Tibial nerve (tissue), 4 donors: Measurements from ENCODE around the gene SLC9B2. TPM values are rescaled to one million over a fixed set of nuclear protein-coding genes. Genes with fewer than 3 reads are reported as not detected.

ENCODE experiments used
- DNase-seq, 2 donors: peaks; one replicate each; pipeline ENCODE4 v3.0.0-alpha.2; 2019; ENCODE audit warnings: low spot score in 2 of 2
- H3K27ac ChIP-seq, 4 donors: fragments of 200-600 bp; sonication (generic) in 3 of 4; one replicate each; pipeline ENCODE4 v1.5.1; 2017 to 2019; ENCODE audit warnings: mild to moderate bottlenecking in 1 of 4
- H3K27me3 ChIP-seq, 2 donors: fragments of 200-600 bp; sonication (generic) in 1 of 2; one replicate each; pipeline versions ENCODE4 v1.5.1 to v1.6.0; 2017 to 2019
- H3K36me3 ChIP-seq, 3 donors: fragments of 200-600 bp; sonication (generic); one replicate each; pipeline ENCODE4 v1.5.1; 2018 to 2019
- H3K4me1 ChIP-seq, 4 donors: fragments of 200-600 bp; sonication (generic) in 3 of 4; one replicate each; pipeline ENCODE4 v1.5.1; 2017 to 2019
- H3K4me3 ChIP-seq, 4 donors: fragments of 200-600 bp; sonication (generic) in 3 of 4; one replicate each; pipeline ENCODE4 v1.5.1; 2017 to 2019; ENCODE audit warnings: mild to moderate bottlenecking in 1 of 4, moderate library complexity in 1 of 4
- H3K9me3 ChIP-seq, 4 donors: fragments of 200-600 bp; sonication (generic) in 3 of 4; one replicate each; pipeline ENCODE4 v1.5.1; 2017 to 2019
- EP300 ChIP-seq, 2 donors: sonication (generic); formaldehyde crosslinking; IDR thresholded peaks; one replicate each; pipeline ENCODE4 v1.6.1; 2017; ENCODE audit warnings: antibody characterized with exemption in 2 of 2, mild to moderate bottlenecking in 1 of 2
- POLR2A ChIP-seq, 2 donors: fragments of 450-650 bp; IDR thresholded peaks; one replicate each; pipeline ENCODE4 v1.6.1; 2017; ENCODE audit warnings: antibody characterized with exemption in 2 of 2, mild to moderate bottlenecking in 2 of 2, moderate library complexity in 2 of 2
- WGBS, 2 donors: methylation state at CpG; one replicate each; pipeline ENCODE4 v1.1.5; 2018; 5-methylcytosine and 5-hydroxymethylcytosine counted together
- total RNA-seq, 4 donors: library from RNA; depleted of rRNA; stranded (reverse); fragments of >200 nt; gene quantifications; one replicate each; pipeline ENCODE4 v1.1.0, GENCODE V29; 2016
- TF ChIP-seq, protein P1 (sequence below), 5 experiments: fragments of 200-600 bp in 3 of 5; fragments of 450-650 bp in 2 of 5; sonication (generic) in 3 of 5; IDR thresholded peaks; one replicate each; pipeline ENCODE4 v1.5.1; 2016 to 2019; ENCODE audit warnings: antibody characterized with exemption in 5 of 5, mild to moderate bottlenecking in 3 of 5, moderate library complexity in 2 of 5

SLC9B2 gene
- total RNA-seq, 4 donors from 2014 or later: 13.1 to 29.4 (median 22.2) TPM

DNA sequence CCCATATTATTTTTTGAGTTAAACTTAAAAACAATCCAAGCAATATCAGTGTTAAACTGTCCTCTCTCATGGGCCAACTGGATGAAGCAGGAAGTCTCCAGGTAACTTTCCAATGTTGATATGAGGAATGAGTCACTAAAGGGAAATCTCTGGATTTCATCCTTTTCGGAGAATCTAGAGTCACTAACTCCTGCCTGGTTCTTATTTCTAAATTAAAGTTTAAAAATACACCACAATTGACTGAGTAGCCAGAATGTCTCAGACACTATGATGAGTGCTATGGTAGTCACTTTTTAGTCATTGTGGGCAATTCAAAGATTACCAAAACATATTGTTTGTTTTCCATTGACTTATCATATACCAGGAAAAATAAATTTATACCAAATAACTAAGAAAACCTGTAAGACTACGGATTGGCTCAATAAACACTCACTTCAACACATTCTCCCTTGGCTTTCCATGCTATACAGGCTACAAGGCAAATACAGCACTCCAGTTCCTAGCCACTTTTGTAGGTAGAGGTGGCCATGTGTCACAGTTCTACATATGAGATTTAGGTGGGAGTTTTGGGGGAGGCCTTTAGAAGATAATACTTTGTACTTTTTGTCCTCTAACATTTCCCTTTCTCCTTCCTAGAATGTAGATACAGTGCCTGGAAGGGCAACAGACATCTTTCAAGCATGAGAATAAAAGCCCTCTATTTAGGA, 8.6 kb downstream of the SLC9B2 start:
- no peak for DNase-seq
- no peaks in the 10 kb centered on the region for H3K4me1 ChIP-seq
- WGBS, 2 donors: 89 to 94% methylated on average over 2 of the region's 2 CpGs
- peaks cover 0 to 4% (median 0%) of the 10 kb centered on the region in 3 donors for H3K36me3 ChIP-seq
- H3K27ac ChIP-seq: no peak overlapping the region
- no peaks in the 10 kb centered on the region for H3K27me3 ChIP-seq
- TF ChIP-seq EP300 (IDR thresholded peaks at IDR 0.05) (no peak), POLR2A (IDR thresholded peaks at IDR 0.05) (no peak)
- TF ChIP-seq, protein P1, sequence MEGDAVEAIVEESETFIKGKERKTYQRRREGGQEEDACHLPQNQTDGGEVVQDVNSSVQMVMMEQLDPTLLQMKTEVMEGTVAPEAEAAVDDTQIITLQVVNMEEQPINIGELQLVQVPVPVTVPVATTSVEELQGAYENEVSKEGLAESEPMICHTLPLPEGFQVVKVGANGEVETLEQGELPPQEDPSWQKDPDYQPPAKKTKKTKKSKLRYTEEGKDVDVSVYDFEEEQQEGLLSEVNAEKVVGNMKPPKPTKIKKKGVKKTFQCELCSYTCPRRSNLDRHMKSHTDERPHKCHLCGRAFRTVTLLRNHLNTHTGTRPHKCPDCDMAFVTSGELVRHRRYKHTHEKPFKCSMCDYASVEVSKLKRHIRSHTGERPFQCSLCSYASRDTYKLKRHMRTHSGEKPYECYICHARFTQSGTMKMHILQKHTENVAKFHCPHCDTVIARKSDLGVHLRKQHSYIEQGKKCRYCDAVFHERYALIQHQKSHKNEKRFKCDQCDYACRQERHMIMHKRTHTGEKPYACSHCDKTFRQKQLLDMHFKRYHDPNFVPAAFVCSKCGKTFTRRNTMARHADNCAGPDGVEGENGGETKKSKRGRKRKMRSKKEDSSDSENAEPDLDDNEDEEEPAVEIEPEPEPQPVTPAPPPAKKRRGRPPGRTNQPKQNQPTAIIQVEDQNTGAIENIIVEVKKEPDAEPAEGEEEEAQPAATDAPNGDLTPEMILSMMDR (IDR thresholded peaks at IDR 0.05): no peak
- no peak overlapping the region for H3K4me3 ChIP-seq
- H3K9me3 ChIP-seq: no peaks in the 10 kb centered on the region

DNA sequence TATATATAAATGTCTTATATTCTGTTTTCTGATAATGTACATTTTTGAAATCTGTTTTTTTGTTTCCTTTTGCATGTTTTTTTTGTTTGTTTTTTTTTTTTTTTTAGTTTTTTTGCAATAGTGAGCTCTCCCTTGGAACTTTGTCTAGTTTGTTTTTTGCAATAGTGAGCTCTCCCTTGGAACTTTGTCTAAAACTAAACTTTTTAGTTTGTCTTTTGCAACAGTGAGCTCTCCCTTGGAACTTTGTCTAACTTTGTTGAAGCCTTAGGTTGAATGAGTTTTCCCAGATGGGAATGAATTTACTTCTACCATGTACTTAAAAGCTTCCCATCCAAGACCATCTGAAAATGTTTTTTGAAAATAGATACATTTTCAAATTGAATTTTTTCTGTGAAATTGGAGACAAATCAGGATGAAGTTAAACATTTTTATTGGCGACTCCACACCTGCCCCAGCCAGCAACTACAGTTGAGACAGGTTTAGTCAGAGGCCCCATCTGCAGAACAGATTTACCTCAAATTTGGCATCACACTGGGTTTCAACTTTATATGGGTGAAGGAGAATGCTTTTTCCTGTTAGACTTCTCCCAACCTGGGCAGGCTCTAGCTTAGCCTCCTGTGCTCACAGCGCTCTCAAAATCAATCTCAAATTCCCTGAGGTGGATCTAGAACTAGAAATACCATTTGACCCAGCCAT, 16.0 kb downstream of the SLC9B2 start:
- DNase-seq: no peak
- Histone ChIP-seq H3K36me3 (peaks cover 0 to 10% (median 0%) of the 10 kb centered on the region in 3 donors), H3K27ac (no peak overlapping the region), H3K27me3 (no peaks in the 10 kb centered on the region), H3K4me3 (no peak overlapping the region), H3K4me1 (no peaks in the 10 kb centered on the region), H3K9me3 (no peaks in the 10 kb centered on the region)
- TF ChIP-seq EP300 (IDR thresholded peaks at IDR 0.05) (no peak), POLR2A (IDR thresholded peaks at IDR 0.05) (no peak)
- TF ChIP-seq, protein P1 (IDR thresholded peaks at IDR 0.05): no peak
- WGBS, 2 donors: 92 to 99% methylated on average over 2 of the region's 2 CpGs

DNA sequence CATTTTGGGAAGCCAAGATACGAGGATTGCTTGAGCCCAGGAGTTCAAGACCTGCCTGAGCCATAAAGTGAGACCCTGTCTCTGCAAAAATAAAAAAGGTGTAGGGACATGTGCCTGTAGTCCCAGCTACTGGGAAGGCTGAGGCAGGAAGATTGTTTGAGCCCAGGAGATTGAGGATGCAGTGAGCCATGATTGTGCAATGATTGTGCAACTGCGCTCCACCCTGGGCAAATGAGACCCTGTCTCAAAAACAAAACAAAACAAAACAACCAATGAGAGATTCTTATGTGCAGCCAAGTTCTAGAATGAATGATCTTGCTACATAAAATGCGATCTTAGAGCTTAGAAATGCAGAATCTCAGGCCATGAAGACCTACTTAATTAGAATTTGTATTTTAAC, 22.5 kb downstream of the SLC9B2 start:
- DNase-seq: peak; percentile 33 to 61
- Histone ChIP-seq H3K27ac (no peak overlapping the region), H3K4me1 (no peaks in the 10 kb centered on the region), H3K27me3 (no peaks in the 10 kb centered on the region), H3K4me3 (no peak overlapping the region), H3K9me3 (no peaks in the 10 kb centered on the region), H3K36me3 (peaks cover 0 to 18% (median 0%) of the 10 kb centered on the region in 3 donors)
- 86 to 95% methylated on average over 3 of the region's 3 CpGs for WGBS, 2 donors
- peak in 1 of 2 donors; percentile 17 for TF ChIP-seq EP300 (IDR thresholded peaks at IDR 0.05)
- TF ChIP-seq, protein P1 (IDR thresholded peaks at IDR 0.05): no peak

DNA sequence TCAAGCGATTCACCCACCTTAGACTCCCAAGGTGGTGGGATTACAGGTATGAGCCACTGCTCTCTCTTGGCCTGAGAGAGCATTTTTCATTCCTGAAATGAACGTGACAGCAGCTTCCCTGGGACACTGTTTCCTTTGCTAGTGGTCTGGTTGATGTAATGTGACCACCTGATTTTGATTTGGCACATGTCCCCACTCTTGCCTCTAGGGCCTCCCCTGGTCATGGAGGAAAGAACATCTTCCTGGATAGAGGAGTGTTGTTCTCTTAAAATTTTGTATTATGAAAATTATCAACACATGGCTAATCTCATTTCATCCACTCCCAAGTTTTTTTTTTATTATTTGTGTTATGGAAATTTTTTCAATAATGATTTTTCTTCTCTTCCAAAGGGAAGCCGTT, 23.8 kb downstream of the SLC9B2 start:
- WGBS, 2 donors: 63 to 79% methylated on average over 3 of the region's 3 CpGs
- H3K36me3 ChIP-seq: peaks cover 0 to 24% (median 0%) of the 10 kb centered on the region in 3 donors
- no peaks in the 10 kb centered on the region for H3K9me3 ChIP-seq
- TF ChIP-seq EP300 (IDR thresholded peaks at IDR 0.05) (no peak), POLR2A (IDR thresholded peaks at IDR 0.05) (no peak)
- TF ChIP-seq, protein P1 (IDR thresholded peaks at IDR 0.05): no peak
- no peaks in the 10 kb centered on the region for H3K4me1 ChIP-seq
- no peak overlapping the region for H3K4me3 ChIP-seq
- H3K27me3 ChIP-seq: no peaks in the 10 kb centered on the region
- no peak overlapping the region for H3K27ac ChIP-seq
- DNase-seq: peak in 1 of 2 donors; percentile 13

DNA sequence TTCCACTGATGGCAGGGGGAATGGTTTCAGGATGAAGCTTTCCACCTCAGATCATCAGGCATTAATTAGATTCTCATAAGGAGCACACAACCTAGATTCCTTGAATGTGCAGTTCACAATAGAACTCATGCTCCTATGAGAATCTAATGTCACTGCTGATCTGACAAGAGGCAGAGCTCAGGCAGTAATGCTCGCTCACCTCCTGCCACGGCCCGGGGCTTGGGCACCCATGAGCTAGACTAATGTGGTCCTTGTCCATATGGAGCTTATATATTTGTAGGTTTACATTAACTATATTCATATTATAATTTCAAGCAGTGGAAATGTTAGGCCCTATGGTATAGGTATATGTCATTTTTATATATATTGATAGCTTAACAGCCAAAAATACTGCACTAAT, 24.4 kb downstream of the SLC9B2 start:
- no peaks in the 10 kb centered on the region for H3K9me3 ChIP-seq
- no peak for DNase-seq
- H3K27me3 ChIP-seq: no peaks in the 10 kb centered on the region
- H3K36me3 ChIP-seq: peaks cover 0 to 24% (median 0%) of the 10 kb centered on the region in 3 donors
- no peak overlapping the region for H3K27ac ChIP-seq
- no peaks in the 10 kb centered on the region for H3K4me1 ChIP-seq
- no peak overlapping the region for H3K4me3 ChIP-seq
- TF ChIP-seq EP300 (IDR thresholded peaks at IDR 0.05): no peak
- no peak for TF ChIP-seq POLR2A (IDR thresholded peaks at IDR 0.05)
- TF ChIP-seq, protein P1 (IDR thresholded peaks at IDR 0.05): no peak
- WGBS, 2 donors: 91 to 96% methylated on average over 3 of the region's 3 CpGs
